Spleen (tissue), 11 donors: ENCODE data around the gene CACNA1C. TPM values are rescaled to one million over a fixed set of nuclear protein-coding genes. Genes with fewer than 3 reads are reported as not detected.

Experiments used
- DNase-seq: peaks from one replicate; pipeline ENCODE4 v3.0.0-alpha.2; 2020
- H3K27ac ChIP-seq, 8 donors: fragments of 200-600 bp; sonication (generic) in 7 of 8; 1 replicate in 4 of 8; 2 replicates in 4 of 8; pipeline versions ENCODE4 v1.5.0 to v1.8.0; 2016 to 2021; ENCODE audit warnings: inconsistent platforms in 4 of 8, mild to moderate bottlenecking in 4 of 8, moderate library complexity in 1 of 8
- H3K27me3 ChIP-seq, 7 donors: fragments of 200-600 bp; sonication (generic) in 6 of 7; replicated peaks in 1 of 7; 1 replicate in 4 of 7; 2 replicates in 3 of 7; pipeline versions ENCODE4 v1.5.0 to v1.8.0; 2016 to 2021; ENCODE audit warnings: inconsistent platforms in 3 of 7, mild to moderate bottlenecking in 1 of 7
- H3K36me3 ChIP-seq, 6 donors: fragments of 200-600 bp; sonication (generic) in 5 of 6; 1 replicate in 4 of 6; 2 replicates in 2 of 6; pipeline versions ENCODE4 v1.5.0 to v1.8.0; 2016 to 2021; ENCODE audit warnings: inconsistent platforms in 2 of 6
- H3K4me1 ChIP-seq, 6 donors: fragments of 200-600 bp; sonication (generic) in 5 of 6; 1 replicate in 3 of 6; 2 replicates in 3 of 6; pipeline versions ENCODE4 v1.5.0 to v1.8.0; 2016 to 2021; ENCODE audit warnings: inconsistent platforms in 3 of 6
- H3K4me3 ChIP-seq, 8 donors: fragments of 200-600 bp; sonication (generic) in 7 of 8; 1 replicate in 4 of 8; 2 replicates in 4 of 8; pipeline versions ENCODE4 v1.5.0 to v1.8.0; 2016 to 2021; ENCODE audit warnings: inconsistent platforms in 4 of 8, mild to moderate bottlenecking in 4 of 8, moderate library complexity in 2 of 8
- H3K9me3 ChIP-seq, 8 donors: fragments of 200-600 bp; sonication (generic) in 7 of 8; 1 replicate in 4 of 8; 2 replicates in 4 of 8; pipeline versions ENCODE4 v1.5.0 to v1.8.0; 2016 to 2021; ENCODE audit warnings: inconsistent platforms in 4 of 8
- POLR2A ChIP-seq, 3 donors: fragments of 450-650 bp; IDR thresholded peaks; one replicate each; pipeline ENCODE4 v1.5.1; 2017; ENCODE audit warnings: antibody characterized with exemption in 3 of 3, mild to moderate bottlenecking in 1 of 3
- POLR2AphosphoS5 ChIP-seq, 3 donors: sonication (generic); formaldehyde crosslinking; IDR thresholded peaks; one replicate each; pipeline ENCODE4 v1.5.1; 2017; ENCODE audit warnings: antibody characterized with exemption in 3 of 3
- WGBS, 5 donors: extraction: QIAGEN DNeasy Blood & Tissue Kit in 3 of 5; methylation state at CpG; one replicate each; pipeline versions ENCODE4 v1.1.5 to v1.1.7; 2013 to 2018; 5-methylcytosine and 5-hydroxymethylcytosine counted together
- intact Hi-C: fragments of 100-400 bp; cut with DNase I; formaldehyde crosslinking; loops from one replicate; pipeline ENCODE4 v1.15.0; 2023; ENCODE audit warnings: low total_unique reads
- polyA plus RNA-seq, 3 donors: library from polyadenylated mRNA; stranded (reverse); fragments of 200-250 nt; gene quantifications; one replicate each; pipeline ENCODE4 v1.2.1, GENCODE V29; 2013
- total RNA-seq, 7 donors: library from RNA; depleted of rRNA in 3 of 7; stranded (reverse); fragments of >200 nt in 3 of 7; fragmentation: NEBNext Ultra II Directional in 4 of 7; extraction: Animal tissue kit (Norgen Biotek cat#: 25700) in 4 of 7; gene quantifications; one replicate each; pipeline versions ENCODE4 v1.1.0 to v1.2.1, GENCODE V29; 2016 to 2021
- TF ChIP-seq, protein P1 (sequence below), 11 experiments: fragments of 200-600 bp in 7 of 11; fragments of 450-650 bp in 4 of 11; sonication (generic) in 4 of 11; IDR thresholded peaks in 8 of 11; conservative IDR thresholded peaks in 3 of 11; 1 replicate in 7 of 11; 2 replicates in 4 of 11; pipeline versions ENCODE4 v1.4.0 to v1.8.0; 2016 to 2021; ENCODE audit warnings: antibody characterized with exemption in 11 of 11, inconsistent platforms in 4 of 11, mild to moderate bottlenecking in 1 of 11
- donor health status: healthy with polysubstance abuse.
- donor health status: DM: no; HTN: no; CAD: no; lungs with moderate emphysema.
- donor health status: DM: no; HTN: no; CAD: no.
- donor health status: Bipolar disorder and iron deficiency.
- donor health status: healthy.
- donor health status: DM: no; HTN: no; CAD: no.
- donor health status: DM: yes; HTN: yes; CAD: no.

Gene CACNA1C
- total and polyA plus RNA-seq, 10 donors = 0.67 to 27.6 (median 18.4) TPM

DNA sequence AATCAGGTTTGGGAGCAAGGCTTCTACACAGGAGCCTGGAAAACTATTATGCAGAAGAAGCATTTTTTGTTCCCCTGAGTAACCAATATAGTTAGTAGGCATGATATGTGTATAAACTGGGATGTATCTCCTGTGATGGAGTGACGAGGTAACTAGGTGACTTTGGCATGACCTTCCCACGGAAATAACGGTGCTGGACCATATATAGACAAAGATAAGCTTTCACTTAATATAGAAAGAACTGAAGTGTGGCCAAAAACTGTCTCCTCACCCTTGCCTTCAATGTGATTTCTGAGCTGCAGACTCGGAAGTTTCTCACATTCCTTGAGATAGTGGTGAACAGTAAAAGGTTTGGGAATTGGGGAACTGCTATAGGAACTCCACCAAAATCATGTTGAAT is 185.3 kb downstream of the CACNA1C start:
- 68 to 89% (median 81%) methylated on average over 4 of the region's 4 CpGs for WGBS, 5 donors
- peaks cover 0 to 6% (median 0%) of the 10 kb centered on the region in 6 donors for H3K4me1 ChIP-seq
- intact Hi-C loops = no loop called here
- no peak overlapping the region for H3K27ac ChIP-seq
- H3K27me3 ChIP-seq = peaks cover 0 to 4% (median 0%) of the 10 kb centered on the region in 7 donors
- TF ChIP-seq, protein P1, sequence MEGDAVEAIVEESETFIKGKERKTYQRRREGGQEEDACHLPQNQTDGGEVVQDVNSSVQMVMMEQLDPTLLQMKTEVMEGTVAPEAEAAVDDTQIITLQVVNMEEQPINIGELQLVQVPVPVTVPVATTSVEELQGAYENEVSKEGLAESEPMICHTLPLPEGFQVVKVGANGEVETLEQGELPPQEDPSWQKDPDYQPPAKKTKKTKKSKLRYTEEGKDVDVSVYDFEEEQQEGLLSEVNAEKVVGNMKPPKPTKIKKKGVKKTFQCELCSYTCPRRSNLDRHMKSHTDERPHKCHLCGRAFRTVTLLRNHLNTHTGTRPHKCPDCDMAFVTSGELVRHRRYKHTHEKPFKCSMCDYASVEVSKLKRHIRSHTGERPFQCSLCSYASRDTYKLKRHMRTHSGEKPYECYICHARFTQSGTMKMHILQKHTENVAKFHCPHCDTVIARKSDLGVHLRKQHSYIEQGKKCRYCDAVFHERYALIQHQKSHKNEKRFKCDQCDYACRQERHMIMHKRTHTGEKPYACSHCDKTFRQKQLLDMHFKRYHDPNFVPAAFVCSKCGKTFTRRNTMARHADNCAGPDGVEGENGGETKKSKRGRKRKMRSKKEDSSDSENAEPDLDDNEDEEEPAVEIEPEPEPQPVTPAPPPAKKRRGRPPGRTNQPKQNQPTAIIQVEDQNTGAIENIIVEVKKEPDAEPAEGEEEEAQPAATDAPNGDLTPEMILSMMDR (IDR thresholded peaks at IDR 0.05 in 8 of 11, conservative IDR thresholded peaks at IDR 0.05 in 3 of 11) = no peak
- TF ChIP-seq POLR2AphosphoS5 (IDR thresholded peaks at IDR 0.05) (no peak), POLR2A (IDR thresholded peaks at IDR 0.05) (no peak)
- DNase-seq = no peak
- H3K36me3 ChIP-seq = no peaks in the 10 kb centered on the region
- H3K9me3 ChIP-seq = no peaks in the 10 kb centered on the region
- H3K4me3 ChIP-seq = no peak overlapping the region

DNA sequence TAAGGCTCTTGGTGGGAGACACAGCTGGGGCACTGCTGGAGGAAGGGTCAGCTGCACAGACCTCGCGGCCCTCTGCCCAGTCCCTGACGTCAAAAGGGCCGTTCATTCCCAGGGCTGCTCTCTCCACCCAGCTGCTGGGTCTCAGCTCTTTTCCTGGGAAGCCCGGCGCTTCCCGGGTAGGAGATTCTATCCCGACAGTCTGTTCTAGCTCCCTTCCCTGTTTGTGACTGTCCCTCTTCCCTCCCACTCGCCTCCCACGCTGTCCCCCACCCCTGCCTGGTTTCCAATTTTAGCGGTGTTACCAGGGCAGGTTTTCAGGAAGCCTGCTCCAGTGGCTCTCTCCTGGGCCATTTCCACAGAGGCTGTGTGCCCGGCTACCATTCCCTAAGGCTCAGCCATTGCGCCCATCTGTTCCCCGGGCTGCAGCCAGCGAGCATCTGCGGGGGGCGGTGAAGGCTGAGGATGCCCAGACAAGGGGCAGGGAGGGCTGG is 186.6 kb downstream of the CACNA1C start:
- no peak for DNase-seq
- peak overlapping the region in 2 of 8 donors; percentile 16 to 56 for H3K27ac ChIP-seq
- no peak overlapping the region for H3K4me3 ChIP-seq
- peaks cover 0 to 6% (median 0%) of the 10 kb centered on the region in 6 donors for H3K4me1 ChIP-seq
- no peaks in the 10 kb centered on the region for H3K36me3 ChIP-seq
- WGBS, 5 donors = 75 to 86% (median 82%) methylated on average over 16 to 17 of the region's 17 CpGs
- peaks cover 0 to 4% (median 0%) of the 10 kb centered on the region in 7 donors for H3K27me3 ChIP-seq
- intact Hi-C loops = no loop called here
- TF ChIP-seq POLR2A (IDR thresholded peaks at IDR 0.05) (no peak), POLR2AphosphoS5 (IDR thresholded peaks at IDR 0.05) (peak; percentile 15 to 55 (median 25))
- TF ChIP-seq, protein P1 (IDR thresholded peaks at IDR 0.05 in 8 of 11, conservative IDR thresholded peaks at IDR 0.05 in 3 of 11) = no peak
- no peaks in the 10 kb centered on the region for H3K9me3 ChIP-seq

DNA sequence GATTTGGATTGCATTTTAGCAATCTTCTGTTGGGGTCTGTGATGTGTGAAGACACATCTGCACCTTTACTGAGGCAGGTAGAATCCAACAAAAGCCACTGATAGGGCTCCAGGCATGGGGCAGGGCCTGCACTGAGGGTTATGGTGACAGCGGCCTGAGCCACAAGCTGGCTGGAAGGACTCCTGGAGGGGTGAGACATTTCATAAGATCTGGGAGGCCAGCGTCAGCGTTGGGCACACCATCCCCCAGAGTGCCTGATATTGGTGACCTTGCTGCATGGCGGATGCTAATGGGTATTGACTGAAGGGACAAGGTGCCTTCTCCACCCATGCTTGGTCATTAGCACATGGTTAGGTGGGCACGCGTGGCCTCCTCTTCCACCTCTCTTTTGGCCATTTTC is 187.6 kb downstream of the CACNA1C start:
- WGBS, 5 donors = 89 to 95% (median 93%) methylated on average over 6 of the region's 6 CpGs

DNA sequence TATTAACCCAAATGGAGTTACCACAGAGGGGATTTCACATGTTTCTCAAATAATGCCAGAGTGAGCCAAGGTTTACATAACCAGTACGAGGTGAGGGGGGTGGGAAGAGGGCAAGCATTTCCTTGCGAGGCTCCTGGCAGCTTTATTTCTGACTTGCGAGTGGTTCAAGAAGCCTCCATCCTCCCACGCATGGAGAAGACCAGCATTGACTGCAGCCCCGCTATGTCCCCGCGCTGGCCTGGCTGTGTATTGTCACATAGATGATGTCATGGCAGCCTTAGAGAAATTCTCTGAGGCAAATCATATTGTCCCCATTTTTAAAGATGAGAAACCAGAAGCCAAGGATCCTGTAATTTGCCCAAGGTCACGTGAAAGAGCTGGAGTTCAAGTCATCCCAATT is 188.2 kb downstream of the CACNA1C start:
- Histone ChIP-seq H3K27me3 (peaks cover 0 to 4% (median 0%) of the 10 kb centered on the region in 7 donors), H3K27ac (no peak overlapping the region), H3K36me3 (no peaks in the 10 kb centered on the region), H3K4me3 (no peak overlapping the region), H3K9me3 (no peaks in the 10 kb centered on the region), H3K4me1 (peaks cover 0 to 11% (median 2%) of the 10 kb centered on the region in 6 donors)
- intact Hi-C loops = no loop called here
- DNase-seq = no peak
- WGBS, 5 donors = 75 to 87% (median 79%) methylated on average over 8 of the region's 8 CpGs
- TF ChIP-seq, protein P1 (IDR thresholded peaks at IDR 0.05 in 8 of 11, conservative IDR thresholded peaks at IDR 0.05 in 3 of 11) = no peak
- TF ChIP-seq POLR2AphosphoS5 (IDR thresholded peaks at IDR 0.05) = no peak

More for the DNA sequence above, 187.6 kb downstream of the CACNA1C start:
- intact Hi-C loops = no loop called here
- no peak for DNase-seq
- Histone ChIP-seq H3K36me3 (no peaks in the 10 kb centered on the region), H3K27me3 (peaks cover 0 to 4% (median 0%) of the 10 kb centered on the region in 7 donors), H3K4me1 (peaks cover 0 to 6% (median 0%) of the 10 kb centered on the region in 6 donors), H3K9me3 (no peaks in the 10 kb centered on the region), H3K4me3 (no peak overlapping the region), H3K27ac (no peak overlapping the region)
- no peak for TF ChIP-seq POLR2AphosphoS5 (IDR thresholded peaks at IDR 0.05)
- no peak for TF ChIP-seq POLR2A (IDR thresholded peaks at IDR 0.05)
- TF ChIP-seq, protein P1 (IDR thresholded peaks at IDR 0.05 in 8 of 11, conservative IDR thresholded peaks at IDR 0.05 in 3 of 11) = no peak
